Mucosa of gallbladder (tissue), 1 donor: Measurements from ENCODE around the gene SART3. TPM values are rescaled to one million over a fixed set of nuclear protein-coding genes. Genes with fewer than 3 reads are reported as not detected.
"Not testable (repeated sequence)": the region's sequence is repeated elsewhere in the genome, so short reads cannot be mapped to it uniquely, and the experiment has no call there.

Experiments used
- DNase-seq: peaks from one replicate; pipeline ENCODE4 v3.0.0-alpha.2; 2020; ENCODE audit warnings: low spot score
- total RNA-seq: library from RNA; stranded (reverse); gene quantifications from one replicate; pipeline ENCODE4 v1.2.1, GENCODE V29; 2021
- donor health status: DM: no; HTN: no; CAD: no.

SART3 gene
- total RNA-seq, 1 donor from 2014 or later = 42.3 TPM

DNA sequence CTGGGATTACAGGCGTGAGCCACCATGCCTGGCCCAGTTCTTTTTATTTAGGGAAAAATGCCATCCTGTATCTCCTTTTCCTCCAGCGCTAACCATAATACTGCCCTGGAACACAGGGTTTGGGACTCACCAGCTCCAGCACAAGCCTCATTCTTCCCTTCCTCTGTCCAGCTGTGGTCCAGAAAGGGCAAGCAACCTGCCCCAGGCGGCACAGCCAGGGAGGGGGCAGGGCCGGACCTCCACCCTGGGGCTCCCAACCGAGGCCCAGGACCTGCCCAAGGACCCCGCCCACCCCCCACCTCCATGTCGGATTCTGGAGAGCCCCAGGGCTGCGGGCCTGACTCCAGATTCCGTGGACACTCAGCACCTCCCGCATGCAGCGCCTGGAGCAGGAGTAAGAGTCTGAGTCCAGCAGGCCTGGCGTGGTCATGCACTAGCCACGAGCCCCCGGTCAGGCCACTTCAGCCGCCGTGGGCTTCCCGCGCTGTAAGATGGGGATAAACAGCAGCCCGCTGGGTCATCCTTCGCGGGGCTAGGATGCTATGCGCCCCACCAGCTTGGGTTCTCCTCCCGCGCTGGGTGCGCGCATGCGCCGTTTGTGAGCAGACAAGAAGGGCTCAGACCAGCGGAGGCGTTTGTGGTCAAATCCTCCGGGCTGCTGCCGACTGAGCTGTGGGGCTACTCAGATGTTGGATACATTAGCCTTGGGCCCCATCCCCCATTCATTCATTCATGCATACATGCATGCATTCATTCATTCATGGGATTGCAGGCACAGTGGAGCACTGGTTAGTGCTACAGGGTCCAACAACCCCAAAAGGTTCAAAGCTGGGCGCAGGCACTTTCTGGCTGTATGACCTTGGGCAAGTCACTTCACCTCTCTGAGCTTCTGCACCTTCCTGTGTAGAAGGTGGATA, 20.6 kb upstream of the SART3 start:
- DNase-seq = no peak

DNA sequence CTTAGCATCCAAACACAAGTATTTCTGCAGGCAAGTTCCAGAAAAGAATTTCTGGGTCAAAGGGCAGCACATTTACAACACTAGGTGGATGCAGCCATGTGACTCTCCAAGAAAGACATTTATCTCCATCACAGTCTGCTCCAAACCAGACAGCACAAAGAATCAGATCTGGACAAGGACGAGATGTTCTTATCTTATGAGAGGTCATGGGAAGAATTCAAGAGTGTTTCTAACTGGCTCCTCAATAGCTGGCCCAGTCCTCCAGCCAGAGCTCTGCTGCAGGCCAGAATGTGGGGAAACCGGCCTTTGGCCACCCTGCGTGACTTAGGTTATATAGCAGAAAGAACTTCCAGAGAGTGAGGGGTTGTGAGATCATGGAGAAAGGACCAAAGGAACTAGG, 19.6 kb upstream of the SART3 start:
- DNase-seq = no peak

DNA sequence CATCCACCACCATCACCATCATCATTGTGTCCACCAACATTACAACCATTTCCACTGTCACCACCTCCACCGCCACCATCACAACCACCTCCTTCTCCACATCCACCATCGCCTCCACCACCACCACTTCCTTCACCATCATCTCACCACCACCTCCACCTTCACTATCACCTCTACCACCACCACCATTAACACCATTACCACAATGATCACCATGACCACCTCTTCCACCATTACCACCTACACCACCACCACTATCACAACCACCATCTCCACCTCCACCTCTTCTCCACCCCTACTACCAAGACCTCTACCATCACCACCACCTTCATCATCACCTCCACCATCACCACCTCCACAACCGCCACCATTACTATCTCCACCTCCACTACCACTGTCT, 17.8 kb upstream of the SART3 start:
- DNase-seq = no peak

DNA sequence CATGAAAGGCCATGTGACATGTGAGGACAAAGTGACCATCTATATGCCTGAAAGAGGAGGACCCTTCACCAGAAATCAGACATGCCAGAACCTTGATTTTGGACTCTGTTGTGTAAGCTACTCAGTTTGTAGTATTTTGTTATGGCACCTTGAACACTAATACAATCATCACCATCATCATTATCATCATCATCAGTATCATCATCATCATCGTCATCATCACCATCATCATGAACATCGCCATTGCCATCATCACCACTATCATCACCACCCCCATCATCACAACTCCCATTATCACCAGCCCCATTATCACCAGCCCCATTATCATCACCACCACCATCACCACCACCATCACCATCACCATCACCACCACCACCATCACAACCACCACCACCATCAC, 17.3 kb upstream of the SART3 start:
- DNase-seq = no peak

DNA sequence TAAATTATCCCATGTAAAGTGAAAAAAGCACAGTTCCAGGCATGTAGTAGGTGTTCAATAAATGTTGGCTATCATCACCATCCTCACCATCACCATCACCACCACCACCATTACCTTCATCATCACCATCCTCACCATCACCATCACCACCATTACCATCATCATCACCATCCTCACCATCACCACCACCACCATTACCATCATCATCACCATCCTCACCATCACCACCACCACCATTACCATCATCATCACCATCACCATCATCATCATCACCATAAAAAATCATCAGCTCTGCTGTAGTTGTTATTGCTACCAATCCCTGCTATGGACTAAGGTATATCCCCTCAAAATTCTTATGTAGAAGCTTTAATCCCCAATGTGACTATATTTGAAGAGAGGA, 16.5 kb upstream of the SART3 start:
- DNase-seq = no peak

DNA sequence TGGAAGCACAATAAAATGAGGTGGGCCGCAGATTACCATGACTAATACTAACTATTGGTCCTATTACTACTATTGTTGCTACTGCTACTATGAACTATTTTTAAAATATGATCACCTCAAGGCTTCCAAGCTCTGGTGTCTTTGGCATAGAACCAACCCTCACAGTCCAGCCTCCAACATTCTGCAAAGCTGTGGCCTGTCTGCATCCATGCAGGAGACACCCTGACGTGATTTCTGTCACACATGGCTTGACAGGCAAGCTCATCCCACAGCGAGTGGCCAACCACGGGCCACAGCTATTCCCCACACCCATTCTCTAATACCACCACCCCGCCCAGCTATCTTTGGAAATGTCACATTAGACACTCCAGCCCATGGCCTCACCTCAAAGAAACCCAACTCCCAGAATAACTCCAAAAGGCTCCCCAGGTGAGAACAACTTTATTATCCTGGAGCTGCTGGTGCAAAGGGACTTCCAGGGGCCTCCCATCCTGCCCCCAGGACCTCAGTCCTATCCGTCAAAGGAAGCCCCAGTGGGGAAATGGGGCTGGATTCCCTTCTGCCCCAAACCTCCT, 15.8 kb upstream of the SART3 start:
- DNase-seq = no peak

DNA sequence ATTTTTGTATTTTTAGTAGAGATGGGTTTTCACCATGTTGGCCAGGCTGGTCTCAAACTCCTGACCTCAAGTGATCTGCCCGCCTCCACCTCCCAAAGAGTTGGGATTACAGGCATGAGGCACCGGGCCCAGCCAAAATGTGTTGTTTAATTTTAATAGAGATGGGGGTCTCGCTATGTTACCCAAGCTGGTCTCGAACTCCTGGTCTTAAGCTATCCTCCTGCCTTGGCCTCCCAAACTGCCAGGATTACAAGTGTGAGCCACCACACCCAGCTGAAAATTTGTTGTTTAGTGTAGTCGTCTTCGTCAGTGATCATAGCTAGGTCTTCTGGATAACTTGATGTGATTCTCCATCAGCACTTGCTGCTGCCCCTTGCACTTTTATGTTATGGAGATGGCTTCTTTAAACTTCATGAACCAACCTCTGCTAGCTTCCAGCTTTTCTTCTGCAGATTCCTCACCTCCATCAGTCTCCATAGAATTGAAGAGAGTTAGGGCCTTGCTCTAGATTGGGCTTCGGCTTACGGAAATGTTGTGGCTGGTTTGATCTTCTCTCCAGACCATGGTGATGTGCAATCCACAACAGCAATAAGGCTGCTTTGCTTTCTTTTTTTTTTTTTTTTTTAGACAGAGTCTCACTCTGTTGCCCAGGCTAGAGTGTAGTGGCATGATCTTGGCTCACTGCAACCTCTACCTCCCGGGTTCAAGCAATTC, 14.4 kb upstream of the SART3 start:
- no peak for DNase-seq

DNA sequence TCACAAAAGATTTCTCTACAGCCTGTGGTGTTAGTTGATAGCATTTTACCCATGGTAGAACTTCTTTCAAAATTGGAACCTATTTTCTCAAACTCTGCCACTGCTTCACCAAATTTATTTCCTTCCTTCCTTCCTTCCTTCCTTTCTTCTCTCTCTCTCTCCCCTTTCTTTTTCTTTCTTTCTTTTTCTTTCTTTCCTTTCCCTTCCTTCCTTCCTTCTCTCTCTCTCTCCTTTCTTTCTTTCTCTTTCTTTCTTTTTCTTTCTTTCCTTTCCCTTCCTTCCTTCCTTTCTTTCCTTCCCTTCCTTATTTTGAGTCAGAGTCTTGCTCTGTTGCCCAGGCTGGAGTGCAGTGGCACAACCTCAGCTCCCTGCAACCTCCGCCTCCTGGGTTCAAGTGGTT, 13.3 kb upstream of the SART3 start:
- not testable (repeated sequence) for DNase-seq

DNA sequence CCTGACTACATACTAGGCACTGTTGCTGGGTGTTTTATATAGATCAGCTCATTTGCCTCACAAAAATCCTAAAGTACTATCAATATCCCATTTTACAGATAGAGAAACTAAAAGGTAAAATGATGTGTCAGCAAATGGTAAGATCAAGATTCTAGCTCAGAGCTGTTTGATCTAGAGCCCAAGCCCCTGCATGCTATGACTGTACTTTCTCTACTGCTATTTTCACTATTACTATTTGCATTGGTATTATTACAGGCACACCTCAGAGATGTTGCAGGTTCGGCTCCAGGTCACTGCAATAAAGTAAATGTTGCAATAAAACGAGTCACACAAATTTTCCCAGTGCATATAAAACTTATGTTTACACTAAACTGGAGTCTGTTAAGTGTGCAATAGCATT, 12.3 kb upstream of the SART3 start:
- DNase-seq = no peak

DNA sequence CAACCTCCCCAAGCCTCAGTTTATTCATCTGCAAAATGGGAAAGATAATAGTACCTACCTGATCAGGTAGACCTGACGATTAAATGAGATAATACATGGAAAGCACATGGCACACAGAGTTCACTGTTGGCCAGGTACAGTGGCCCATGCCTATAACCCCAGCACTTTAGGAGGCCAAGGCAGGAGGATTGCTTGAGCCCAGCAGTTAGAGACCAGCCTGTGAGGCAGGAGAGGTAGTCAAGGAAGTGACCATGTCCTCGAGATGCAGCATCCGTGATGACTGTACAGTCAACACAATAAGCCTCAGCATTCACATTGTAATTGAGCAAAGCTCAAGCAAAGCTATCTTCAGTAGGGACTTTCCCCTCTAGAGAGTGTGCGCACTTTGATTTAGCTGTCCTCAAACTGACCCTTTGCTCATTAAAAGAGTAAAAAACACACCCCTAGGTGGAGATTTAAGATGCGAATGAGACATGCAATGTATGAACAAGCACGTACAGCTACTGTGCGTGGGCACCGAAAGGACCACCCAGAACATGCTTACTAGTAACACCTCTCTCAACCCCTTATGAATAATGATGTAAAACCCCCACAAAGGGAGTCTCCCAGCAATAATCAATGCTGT, 11.3 kb upstream of the SART3 start:
- no peak for DNase-seq

DNA sequence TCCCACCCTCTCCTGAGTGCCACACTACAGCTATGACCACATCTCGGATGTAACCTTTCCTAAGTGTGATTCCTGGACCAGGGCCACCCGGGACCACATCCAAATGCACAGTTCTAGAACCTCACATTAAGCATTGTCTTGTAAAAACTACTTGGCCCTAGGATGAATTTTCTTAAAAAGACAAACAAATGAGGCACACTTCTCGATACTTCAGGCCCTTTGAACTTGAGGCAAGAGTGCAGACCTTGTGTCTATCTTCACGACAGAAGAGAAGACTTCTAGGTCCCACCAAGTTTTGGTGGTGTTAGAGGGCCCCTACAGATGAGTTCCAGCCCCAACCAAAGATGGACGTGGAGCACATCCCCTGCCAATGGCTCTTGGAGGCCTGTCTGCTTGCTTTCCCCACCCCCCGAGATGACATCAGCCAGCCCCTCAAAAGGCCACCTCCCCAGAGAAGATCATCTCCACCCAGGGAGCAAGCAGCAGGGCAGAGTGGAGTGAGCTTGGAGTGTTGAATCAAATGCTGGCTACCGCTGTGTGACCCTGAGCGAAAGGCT, 10.7 kb upstream of the SART3 start:
- no peak for DNase-seq

DNA sequence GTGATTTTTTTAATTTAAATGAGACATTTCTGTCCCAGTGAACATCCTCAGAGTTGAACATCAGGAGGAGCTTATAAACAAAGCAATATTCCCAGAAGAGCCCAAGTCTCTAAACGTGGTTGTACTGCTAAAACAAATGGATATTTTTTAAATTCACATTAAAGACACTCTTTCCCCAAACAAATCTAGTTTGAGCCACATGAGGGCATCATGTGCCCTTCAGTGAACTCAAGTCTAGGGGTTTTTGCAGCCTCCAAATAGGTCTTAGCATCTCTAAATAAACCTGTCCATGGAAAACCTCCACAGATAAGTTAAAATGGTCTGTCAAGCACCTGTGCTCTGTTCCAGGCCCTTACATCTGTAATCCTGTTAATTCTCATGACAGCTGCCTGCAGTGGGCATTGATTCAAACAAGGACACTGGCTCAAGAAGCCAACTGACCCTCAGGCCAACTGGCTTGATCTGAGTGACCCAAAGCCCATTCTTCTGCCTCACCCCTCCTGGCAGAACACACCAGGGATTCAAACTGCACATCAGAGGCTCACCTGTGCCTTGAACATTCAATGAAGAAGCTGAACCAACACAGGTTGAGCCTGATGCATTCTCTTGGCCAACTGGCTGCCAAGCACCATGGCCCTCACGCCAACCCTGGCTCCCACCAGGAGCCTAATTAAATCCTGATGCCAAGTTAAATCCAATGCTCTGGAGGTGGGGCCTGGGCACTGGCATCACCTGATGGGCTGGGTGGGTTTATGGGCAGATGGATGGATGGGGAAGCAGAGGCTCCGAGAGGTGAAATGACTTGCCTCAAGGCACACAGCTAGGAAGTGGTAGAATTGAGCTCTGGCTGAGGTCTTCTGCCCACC, 10.0 kb upstream of the SART3 start:
- DNase-seq = no peak

DNA sequence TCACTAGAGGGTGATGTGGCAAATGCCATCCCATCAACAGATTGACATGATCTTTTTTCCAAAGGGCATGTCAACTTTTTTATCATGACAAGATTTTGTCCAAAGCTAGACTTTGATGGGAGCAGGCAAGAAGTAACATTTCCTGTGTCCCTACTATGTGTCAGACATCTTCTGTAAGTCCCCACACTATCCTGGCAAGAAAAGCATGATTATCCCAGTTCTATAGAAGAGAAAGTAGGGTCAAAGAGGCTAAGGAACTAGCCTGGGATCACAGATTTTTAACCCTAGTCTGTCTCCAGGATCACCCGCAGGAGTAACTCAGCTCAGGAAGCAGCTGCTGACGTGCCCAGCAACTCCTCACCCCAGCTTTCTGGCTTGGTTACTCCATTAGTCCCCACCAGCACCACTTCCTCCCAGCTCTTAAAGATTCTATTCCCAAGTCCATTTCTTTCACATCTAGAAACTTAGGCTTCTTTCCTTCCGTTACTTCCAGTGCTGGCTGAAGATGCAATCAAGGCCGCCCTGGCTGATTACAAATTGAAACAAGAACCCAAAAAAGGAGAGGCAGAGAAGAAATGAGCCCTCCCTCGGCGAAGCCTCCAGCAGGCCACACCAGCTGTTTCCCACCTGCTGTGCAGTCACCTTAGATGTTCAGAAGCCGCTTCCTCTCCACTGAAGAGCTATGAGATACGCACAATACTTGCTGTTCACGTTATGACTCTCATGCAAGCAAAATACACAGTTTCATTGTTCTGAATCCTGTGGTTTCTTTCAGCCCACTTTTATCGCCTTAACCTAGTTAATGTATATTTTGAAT, 7.6 kb upstream of the SART3 start:
- DNase-seq = no peak

DNA sequence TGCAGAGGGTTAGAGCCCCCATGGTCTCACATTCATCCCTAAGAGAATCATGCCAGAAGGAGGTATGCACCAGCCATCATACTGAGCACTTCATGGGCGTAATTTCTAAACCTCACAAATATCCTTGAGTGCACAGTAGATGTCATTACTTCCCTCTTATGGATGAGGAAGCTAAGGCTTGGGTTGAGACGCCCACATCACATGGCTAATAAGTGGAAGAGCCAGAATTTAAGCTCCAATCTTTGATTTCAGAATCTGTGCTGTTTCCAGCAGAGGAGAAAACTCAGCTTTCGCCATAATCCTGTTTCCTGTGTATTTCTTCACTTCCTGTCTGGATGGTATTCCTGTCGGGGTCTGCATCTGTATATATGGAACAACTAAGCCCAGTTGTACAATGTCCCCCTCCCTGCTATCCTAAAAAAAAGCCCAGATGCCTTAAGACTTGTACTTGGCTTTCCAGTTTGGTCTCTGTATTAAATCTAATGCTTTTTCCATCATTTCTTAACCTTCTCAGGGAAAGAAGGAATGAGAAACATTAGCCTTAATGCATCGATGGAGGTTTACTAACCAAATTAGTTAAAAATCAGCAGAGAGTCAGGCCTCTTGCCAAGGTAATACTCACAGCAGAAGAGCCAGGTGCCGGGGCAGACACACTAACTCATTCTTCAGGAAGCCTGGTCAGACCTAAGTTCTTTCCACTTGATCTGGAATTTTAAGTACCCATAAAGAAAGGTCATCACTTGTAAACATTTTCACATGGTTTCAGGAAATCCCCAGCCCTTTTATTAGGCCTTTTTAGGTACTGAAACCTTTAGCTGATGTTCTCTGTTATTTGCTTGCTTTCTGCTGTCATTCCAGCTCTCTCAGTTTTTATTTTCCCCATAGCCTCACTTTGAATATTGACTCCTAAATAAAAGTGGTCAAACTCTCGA, 6.7 kb upstream of the SART3 start:
- no peak for DNase-seq

DNA sequence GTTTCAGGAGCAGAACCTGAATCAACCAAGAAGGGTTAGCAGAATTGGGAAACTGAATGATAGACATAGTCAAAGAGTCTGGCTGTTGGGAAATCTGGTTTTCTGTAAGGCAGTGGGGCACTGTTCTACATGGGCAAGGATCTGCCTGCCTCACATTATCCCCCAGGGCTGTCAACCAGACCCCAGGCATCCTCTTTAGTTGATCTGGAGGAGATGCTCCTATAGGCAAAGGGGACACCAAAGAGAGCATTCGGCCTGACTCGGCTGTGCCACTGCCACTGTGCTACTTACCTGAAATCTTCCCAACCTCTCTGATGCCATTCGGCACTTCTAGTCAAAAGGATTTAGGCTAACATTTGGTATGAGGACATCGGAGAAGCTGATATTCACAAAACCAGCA, 5.5 kb upstream of the SART3 start:
- DNase-seq = no peak

DNA sequence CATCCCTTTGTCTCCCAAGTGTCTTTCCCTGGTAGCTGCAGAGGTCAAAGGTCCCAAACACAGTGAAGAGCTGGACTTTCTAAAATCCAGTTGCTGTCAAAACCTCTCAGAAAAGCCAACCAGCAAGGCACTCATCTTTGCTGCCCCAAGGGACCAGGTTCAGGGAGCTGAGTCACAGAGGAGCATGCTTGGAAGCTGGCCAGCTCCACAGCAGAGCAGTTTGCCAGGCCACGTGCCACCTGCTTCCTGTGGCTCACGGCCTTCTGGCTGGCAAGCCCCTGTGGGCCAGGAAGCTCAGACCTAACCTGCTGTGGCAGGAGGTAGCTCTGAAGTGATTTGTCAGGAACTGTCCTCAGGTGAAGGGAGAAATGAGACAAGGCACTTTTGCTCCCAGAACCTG, 5.0 kb upstream of the SART3 start:
- peak; percentile 78 for DNase-seq

DNA sequence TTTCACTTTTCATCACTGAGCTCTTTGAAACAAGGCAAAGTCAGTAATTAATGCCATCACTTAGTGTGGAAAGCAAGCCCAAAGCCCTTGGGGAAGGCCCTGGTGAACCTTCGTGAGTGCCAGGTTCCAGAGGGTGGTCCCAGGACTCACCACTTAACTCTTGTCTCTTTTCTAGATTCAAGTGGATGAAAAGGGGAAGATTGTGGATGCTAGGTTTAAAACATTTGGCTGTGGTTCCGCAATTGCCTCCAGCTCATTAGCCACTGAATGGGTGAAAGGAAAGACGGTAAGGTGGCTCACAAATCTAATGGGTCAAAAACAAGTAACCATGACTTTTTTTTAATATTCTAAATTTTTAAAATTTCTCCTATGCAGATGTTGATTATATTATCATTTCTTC, 4.2 kb upstream of the SART3 start:
- no peak for DNase-seq

DNA sequence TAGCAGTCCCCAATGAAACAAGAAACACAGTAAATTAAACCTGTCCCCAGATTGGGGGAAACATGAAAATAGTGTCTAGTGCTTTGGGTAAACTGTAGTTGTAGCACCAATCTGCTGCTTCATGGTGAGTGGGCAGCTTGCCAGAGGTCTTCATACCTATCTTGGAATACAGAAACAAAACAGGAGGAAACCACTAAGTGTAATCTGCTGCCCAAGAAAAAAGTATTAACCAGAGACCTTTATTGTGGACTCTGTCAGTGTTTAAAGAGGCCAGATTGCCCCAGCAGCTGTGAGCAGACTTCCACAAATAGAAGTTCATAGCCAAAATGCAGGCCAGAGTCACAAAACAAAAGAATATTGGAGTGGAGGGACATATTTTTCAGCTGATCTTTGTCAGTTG, 3.8 kb upstream of the SART3 start:
- no peak for DNase-seq

DNA sequence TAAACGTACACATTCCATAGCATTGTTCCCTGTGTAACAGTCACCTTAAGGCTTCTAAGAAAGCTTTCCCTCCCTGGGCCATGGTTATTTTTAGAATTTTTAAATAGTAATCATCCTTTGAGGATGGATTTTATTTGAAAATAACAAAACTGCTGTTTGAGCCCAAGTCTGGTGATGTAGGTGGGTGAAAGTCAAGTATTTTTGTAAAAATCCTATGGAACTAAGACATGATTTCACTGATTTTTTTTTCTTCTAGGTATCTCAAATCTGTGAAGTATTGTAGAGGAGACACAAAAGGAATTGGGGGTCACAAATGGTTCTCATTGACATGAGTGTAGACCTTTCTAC, 2.8 kb upstream of the SART3 start:
- DNase-seq = no peak
